Measurements from ENCODE around the gene AMDHD1. TPM values are rescaled to one million over a fixed set of nuclear protein-coding genes. Genes with fewer than 3 reads are reported as not detected.

The AMDHD1 gene
- total RNA-seq, 1 donor, result 0.63 TPM

DNA sequence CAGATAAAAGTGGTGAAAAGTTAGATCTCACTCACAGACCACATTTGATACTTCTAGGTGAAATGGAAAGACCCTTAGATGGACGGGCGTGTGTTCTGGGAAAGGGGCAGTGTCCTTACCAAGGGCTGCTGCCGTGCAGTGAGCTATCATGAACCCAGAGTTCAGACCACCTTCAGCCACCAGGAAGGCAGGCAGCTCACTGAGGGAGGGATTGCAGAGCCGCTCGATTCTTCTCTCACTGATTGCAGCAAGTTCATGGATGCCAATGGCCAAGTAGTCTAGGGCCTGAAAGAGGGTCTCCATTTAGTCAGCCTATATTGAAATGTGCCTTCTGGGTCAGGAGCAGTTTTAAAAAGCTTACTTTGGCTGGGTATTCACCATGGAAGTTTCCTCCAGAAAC lies 37.3 kb downstream of the AMDHD1 start:
- TF ChIP-seq, protein P1, sequence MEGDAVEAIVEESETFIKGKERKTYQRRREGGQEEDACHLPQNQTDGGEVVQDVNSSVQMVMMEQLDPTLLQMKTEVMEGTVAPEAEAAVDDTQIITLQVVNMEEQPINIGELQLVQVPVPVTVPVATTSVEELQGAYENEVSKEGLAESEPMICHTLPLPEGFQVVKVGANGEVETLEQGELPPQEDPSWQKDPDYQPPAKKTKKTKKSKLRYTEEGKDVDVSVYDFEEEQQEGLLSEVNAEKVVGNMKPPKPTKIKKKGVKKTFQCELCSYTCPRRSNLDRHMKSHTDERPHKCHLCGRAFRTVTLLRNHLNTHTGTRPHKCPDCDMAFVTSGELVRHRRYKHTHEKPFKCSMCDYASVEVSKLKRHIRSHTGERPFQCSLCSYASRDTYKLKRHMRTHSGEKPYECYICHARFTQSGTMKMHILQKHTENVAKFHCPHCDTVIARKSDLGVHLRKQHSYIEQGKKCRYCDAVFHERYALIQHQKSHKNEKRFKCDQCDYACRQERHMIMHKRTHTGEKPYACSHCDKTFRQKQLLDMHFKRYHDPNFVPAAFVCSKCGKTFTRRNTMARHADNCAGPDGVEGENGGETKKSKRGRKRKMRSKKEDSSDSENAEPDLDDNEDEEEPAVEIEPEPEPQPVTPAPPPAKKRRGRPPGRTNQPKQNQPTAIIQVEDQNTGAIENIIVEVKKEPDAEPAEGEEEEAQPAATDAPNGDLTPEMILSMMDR (IDR thresholded peaks at IDR 0.05; ENCODE audit: insufficient read depth, low read length), result no peak
- no peak for DNase-seq (ENCODE audit: low read depth)
- no peak overlapping the region for H3K4me3 ChIP-seq (ENCODE audit: low read depth, low read length)

DNA sequence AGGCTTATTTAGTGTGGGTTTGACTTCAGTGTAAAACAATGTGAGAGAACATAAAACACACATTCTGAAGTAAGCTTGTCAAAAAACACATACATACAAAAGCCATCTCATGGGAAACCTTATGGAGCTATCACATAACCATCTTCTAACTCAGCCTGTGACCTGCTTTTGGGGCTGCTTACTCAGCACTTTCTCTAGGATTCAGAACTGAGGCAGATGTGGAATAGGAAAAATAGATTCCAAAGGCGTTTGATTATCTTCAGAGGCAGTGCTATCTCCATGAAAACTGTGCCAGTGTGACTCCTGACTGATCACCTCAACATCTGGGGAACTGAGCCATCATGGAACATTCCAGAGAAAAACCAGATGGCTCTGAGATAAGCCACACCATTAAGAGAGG lies 39.5 kb downstream of the AMDHD1 start:
- H3K4me3 ChIP-seq (ENCODE audit: low read depth, low read length), result no peak overlapping the region
- TF ChIP-seq, protein P1 (IDR thresholded peaks at IDR 0.05; ENCODE audit: insufficient read depth, low read length), result no peak
- no peak for DNase-seq (ENCODE audit: low read depth)

DNA sequence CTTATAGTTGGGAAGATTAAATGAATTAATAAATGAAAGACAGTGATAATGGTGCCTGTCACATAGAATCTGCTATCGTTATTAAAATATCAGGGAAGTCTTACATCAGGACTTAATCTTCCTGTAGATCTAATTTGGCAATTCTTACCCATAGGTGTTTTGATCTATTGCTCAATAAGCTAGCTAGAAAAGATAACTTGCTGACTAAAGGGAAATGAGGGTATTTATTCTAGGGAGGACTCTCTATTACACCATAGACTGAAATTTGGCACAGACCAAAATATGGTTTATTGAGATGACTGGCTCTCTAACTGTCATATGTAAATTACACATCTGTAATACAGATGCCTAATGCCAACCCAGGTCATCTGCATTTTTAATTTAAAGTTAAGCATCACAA lies 41.6 kb downstream of the AMDHD1 start:
- TF ChIP-seq, protein P1 (IDR thresholded peaks at IDR 0.05; ENCODE audit: insufficient read depth, low read length), result no peak
- no peak overlapping the region for H3K4me3 ChIP-seq (ENCODE audit: low read depth, low read length)
- DNase-seq (ENCODE audit: low read depth), result no peak

DNA sequence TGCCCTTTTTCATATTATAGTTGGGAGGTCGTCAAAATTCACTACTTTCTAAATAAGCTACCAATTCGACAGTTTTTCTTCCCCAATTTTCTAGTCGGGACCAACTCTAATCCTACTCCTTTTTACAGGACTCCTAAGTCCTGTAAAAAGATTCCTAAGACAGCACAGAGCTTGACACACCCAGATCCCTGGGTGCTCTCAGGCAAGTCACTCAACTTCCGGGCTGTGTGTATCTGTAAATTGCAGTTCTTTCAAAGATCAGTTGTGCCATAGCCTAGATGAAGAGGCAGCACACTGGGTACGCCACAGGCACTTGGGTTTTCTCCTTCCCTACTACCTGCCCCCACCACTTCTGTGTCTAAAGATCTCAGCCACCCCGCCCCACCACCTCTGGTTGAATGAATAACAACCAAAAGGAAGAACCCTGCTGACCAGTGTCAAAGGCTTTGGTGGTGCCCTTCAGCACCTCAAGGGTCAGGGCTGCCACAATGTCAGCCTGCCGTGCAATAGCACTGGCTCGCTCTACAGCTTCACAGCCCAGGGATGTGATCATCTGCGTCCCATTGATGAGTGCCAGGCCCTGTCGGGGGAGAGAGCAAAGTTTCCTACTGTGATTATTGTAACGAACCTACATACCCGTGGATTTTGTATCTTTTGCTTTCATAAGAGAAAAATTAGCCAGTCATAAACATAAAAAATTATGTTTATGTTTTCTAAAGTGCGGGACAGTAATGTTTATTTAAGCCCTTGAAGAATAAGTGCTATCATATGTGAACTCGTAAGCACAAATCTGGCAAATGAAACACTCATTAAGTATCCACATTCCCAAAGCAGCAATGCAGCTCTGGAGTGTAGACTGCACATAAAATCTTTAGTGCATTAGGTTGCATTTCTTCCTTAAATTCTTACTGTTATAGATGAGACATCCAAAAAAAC lies 43.8 kb downstream of the AMDHD1 start:
- no peak for DNase-seq (ENCODE audit: low read depth)
- TF ChIP-seq, protein P1 (IDR thresholded peaks at IDR 0.05; ENCODE audit: insufficient read depth, low read length), result no peak

DNA sequence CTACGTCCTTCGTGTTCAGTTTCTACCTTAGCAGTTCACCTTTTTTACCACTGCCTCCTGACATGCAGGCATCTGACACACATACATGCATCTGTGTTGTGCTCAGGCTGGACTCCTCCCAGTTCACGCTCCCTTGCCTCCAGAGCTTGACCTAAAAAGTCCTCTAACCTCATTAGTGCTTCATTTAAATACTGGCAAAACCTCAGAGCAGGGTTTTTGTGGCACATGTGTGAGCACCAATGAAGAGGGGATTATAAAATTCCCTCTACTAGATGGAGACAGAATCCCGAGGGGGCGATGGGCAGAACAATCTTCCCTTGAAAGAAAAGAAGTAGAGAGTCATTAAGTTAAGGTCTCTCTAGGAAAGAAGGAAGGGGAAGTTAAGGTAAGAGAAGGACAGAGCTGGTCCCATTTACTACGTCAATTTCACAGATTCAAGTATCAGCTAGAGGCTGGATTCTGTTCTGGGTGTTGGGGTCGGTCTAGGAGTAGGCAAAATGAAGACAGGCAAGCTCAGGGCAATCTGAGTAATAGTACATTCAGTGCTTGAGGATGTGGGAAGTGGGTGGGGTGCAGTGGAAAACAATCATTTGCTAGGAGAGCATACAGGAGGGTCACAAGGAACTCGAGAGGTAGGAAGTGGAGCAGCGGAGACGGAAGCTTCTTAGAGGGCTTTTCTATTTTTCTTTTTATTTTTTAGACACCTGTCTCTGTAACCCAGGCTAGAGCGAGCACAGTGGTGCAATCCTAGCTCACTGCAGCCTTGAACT lies 45.6 kb downstream of the AMDHD1 start:
- H3K4me3 ChIP-seq (ENCODE audit: low read depth, low read length), result no peak overlapping the region
- TF ChIP-seq, protein P1 (IDR thresholded peaks at IDR 0.05; ENCODE audit: insufficient read depth, low read length), result no peak
- DNase-seq (ENCODE audit: low read depth), result no peak

More for the DNA sequence above, 43.8 kb downstream of the AMDHD1 start:
- no peak overlapping the region for H3K4me3 ChIP-seq (ENCODE audit: low read depth, low read length)

DNA sequence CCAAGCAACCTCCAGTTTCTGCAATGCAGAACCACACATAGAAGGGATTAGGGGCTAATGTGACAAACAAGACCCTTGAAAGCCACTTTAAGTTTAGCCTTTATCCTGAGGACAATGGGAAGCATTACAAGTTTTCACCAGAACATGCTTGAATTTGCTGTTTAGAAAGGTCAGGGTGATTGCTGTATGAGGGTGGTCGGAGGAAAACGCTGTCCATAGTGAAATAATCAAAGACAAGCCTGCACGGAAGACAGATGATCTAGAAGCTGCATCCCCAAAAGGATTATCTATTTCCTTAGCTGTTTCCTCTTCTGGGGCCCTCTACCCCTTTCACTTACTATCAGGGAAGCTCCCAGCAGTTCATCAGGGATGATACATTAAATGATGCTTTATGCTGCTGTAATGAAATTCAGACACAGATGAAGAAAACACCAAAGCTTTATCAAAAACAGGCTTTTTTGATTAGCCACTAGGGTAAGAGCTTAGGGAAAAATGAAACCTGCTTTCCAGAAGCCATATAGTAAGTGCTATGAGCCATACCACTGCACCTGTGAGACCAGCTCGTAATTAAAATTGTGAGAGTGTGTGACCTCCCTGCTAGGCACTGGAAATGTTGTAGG lies 46.5 kb downstream of the AMDHD1 start:
- no peak for DNase-seq (ENCODE audit: low read depth)
- TF ChIP-seq, protein P1 (IDR thresholded peaks at IDR 0.05; ENCODE audit: insufficient read depth, low read length), result no peak
- H3K4me3 ChIP-seq (ENCODE audit: low read depth, low read length), result no peak overlapping the region

All from fibroblast of the aortic adventitia (primary cell).